ENCODE results near the gene MSRB3.

- TF ChIP-seq CTCF (IDR thresholded peaks at IDR 0.05) (no peak), POLR2AphosphoS5 (IDR thresholded peaks at IDR 0.05; ENCODE audit: insufficient read depth in 1 of 2, low read depth in 1 of 2) (no peak), POLR2A (IDR thresholded peaks at IDR 0.05) (no peak)
These were observed 193.6 kb downstream of the MSRB3 start for GRCh38 chr12:65472079-65472478.
